ENCODE results near the gene MICALL2.

Gene MICALL2

GRCh38 chr7:1493129-1493528, 33.9 kb upstream of the MICALL2 start:
- no peak for DNase-seq (ENCODE audit: low spot score)

DNA sequence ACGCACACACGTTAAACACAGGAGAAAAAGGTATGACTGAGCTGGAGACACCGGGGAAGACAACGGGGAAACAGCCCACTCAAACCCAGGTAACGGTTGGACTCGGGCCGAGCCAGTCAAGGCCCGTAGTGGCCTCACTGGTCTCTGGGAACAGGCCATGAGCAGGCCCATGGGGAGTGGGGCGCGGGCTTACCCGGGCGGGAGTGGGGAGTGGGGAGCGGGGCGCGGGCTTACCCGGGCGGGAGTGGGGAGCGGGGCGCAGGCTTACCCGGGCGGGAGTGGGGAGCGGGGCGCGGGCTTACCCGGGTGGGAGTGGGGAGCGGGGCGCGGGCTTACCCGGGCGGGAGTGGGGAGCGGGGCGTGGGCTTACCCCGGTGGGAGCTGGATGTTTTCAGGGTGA, 33.4 kb upstream of the MICALL2 start:
- DNase-seq (ENCODE audit: low spot score), result no peak

DNA sequence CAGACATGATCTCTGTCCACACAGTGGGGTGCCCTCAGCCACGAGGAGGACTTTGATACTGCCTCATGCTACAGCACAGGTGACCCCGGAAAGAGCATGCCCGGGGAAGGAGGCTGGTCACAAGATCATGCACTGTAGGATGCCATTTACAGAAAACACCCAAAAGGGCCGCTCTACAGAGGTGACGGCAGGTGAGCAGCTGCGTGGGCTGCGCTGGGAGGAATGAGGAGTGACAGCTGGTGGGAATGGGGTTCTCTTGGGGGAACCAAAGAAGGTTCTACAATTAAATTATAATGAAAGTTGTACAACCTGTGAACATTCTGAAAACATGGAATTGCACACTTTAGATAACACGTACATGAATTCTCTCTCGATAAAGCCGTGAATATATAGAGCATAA, 33.0 kb upstream of the MICALL2 start:
- no peak for DNase-seq (ENCODE audit: low spot score)

DNA sequence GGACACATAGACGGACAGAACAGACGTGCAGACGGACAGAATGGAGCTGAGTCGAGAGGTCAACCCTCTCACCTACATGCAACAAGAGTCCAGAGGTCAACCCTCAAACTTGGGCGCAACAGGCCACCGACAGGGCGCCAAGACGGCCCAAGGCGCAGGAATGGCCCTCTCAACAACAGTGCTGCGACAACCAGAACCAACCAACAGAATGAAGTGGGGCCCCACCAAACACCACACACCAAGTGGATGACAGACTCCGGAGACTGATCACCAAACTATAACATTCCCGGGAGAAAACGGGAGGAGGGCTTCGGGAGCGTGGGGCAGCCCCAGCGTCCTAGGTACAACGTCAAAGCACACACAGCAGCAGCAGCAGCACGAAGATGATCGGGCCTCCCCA, 31.6 kb upstream of the MICALL2 start:
- no peak for DNase-seq (ENCODE audit: low spot score)

DNA sequence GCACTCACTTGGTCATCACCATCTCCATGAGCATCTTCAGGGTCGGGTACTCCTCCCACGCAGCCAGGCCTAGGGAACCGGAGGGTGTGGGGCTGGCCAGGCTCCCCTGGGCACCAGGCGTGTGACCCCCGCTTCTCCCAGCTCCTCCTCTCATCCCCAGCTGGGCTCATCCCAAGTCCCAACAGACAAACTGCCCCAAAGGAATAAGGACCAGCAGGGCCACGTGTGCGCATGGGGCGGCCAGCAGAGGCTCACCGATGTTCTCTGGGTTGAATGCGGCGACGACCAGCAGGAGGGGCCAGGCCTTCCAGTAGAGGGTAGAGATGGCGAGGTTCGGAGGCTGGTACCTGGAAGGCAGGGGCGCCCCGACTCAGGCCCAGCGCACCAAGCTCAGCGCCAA, 30.1 kb upstream of the MICALL2 start:
- DNase-seq (ENCODE audit: low spot score), result no peak

DNA sequence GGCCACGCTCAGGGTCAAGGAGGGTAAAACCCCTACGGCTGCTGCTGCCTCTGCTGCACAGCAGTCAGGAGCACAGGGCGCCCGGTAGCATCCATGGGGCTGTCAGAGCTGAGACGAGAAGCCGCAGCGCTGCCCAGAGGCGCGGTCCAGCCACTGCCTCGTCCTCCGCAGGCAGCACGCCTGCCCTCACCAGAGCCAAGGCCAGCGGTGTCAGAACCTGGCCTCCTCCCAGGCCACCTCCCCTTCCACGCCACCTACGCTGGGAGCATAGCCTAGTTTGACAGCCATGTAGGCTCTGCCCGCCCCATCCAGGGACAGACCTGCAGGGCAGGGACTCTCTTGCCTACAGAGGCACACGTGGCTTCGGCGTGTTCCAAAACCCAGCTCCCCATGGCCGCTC, 28.7 kb upstream of the MICALL2 start:
- DNase-seq (ENCODE audit: low spot score), result no peak

- DNase-seq (ENCODE audit: low spot score), result no peak
Measured at GRCh38 chr7:1487466-1487865, 28.2 kb upstream of the MICALL2 start.

- DNase-seq (ENCODE audit: low spot score), result no peak
Measured at GRCh38 chr7:1486571-1486970, 27.3 kb upstream of the MICALL2 start.

- no peak for DNase-seq (ENCODE audit: low spot score)
Measured at GRCh38 chr7:1485156-1485555, 25.9 kb upstream of the MICALL2 start.

DNA sequence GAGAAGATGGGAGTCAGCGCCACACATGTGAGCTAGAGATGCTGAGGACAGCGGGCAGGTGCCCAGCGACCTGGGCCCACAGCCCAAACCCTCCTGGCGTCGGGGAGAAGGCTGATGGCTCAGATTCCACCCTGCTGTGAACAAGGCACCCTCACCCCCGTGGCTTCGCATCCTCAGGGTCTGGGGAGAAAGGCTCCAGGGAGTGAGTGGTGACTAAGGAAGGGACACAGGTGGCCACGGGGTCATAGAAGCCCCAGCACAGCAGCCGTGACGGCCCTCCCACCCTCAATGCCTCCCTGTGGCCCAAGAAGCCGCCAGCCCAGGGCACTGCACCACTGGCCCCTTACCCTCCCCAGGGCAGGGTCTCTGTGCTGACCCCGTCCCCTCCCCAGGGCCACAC, 25.3 kb upstream of the MICALL2 start:
- DNase-seq (ENCODE audit: low spot score), result no peak

DNA sequence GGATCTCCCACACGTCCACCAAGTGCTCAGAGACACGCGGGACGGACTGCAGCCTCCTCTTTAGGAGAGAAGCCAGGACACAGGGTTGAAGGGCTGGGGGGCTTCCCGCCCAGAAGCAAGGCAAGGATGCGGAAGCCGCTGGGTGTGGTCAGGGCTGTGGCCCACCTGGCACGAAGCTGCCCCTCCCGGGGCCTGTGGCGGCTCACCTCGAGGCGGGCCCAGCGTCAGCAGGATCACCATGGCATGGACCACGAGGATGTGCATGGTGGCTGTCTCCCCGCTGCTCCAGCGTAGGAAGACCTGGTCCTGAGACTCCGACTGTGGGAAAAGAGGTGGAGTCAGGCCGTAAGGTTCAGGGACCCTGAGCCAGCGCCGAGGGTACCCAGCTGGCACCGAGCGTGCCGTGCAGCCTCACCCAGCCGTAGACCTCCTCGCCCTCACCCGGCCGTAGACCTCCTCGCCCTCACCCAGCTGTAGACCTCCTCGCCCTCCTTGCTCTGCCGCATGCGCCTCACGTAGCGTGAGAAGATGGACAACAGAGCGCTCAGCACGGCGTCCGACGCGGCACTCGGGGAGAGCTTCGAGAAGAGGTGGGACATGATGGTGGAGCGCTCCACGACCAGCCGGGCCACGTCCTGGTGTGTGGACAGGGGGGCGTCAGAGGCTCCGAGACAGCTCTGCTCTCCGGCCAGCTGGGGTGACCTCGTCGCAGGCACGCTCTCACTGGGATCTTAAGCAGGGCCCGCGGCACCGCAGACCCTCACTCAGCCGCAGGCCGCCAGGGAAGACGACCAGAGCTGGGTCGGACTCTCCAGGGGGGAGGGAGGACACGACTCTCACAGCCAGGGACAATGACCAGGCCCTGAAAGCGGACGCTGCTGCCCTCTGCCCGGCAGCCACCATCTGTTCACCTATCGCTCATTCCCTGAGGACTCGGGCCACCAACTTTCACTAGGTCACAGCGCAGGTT, 24.6 kb upstream of the MICALL2 start:
- no peak for DNase-seq (ENCODE audit: low spot score)

GRCh38 chr7:1483079-1483478, 23.8 kb upstream of the MICALL2 start:
- no peak for DNase-seq (ENCODE audit: low spot score)

- no peak for DNase-seq (ENCODE audit: low spot score)
Measured at GRCh38 chr7:1481300-1481699, 22.0 kb upstream of the MICALL2 start.

DNA sequence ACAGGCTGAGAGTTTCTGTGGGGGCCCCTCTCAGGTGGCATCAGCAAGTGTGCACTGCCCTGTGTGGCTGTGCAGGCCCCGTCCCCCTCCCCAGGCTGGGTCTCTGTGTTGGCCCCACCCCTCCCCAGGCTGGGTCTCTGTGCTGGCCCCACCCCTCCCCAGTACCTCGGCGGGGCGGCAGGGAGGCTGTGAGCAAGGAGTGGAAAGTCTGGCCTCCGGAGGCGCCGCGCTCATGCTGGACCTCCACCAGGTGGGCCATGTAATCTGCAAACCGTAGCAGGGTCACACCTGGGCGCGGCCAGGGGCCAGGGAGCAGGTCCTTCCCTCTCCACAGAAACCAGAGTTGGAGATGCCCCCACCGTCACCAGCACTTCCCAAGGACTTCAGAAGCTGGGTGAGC, 21.4 kb upstream of the MICALL2 start:
- no peak for DNase-seq (ENCODE audit: low spot score)

GRCh38 chr7:1479287-1479686, 20.0 kb upstream of the MICALL2 start:
- DNase-seq (ENCODE audit: low spot score), result no peak

- DNase-seq (ENCODE audit: low spot score), result no peak
Measured at GRCh38 chr7:1478480-1478879, 19.2 kb upstream of the MICALL2 start.

DNA sequence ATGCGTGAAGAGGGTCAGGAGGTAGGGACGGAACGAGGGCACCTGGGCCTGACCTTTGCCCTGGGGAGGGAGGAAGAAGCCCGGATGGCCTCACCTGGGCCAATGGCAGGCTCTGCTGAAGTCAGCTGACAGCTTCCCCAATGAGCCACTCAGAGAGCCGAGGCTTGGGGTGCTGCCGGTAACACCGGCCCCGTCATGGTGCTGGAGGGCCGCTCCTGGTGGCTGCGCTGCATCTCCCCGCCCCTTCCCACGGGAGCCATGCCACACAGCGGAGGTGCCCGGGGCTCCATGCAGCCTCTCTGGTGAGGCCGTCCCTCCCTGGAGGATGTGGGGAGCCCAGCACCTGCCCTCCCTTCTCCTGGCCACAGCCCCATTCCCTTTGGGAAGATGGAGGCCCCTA, 17.6 kb upstream of the MICALL2 start:
- DNase-seq (ENCODE audit: low spot score), result no peak

GRCh38 chr7:1475991-1476390, 16.7 kb upstream of the MICALL2 start:
- DNase-seq (ENCODE audit: low spot score), result no peak

GRCh38 chr7:1475393-1475792, 16.1 kb upstream of the MICALL2 start:
- no peak for DNase-seq (ENCODE audit: low spot score)

DNA sequence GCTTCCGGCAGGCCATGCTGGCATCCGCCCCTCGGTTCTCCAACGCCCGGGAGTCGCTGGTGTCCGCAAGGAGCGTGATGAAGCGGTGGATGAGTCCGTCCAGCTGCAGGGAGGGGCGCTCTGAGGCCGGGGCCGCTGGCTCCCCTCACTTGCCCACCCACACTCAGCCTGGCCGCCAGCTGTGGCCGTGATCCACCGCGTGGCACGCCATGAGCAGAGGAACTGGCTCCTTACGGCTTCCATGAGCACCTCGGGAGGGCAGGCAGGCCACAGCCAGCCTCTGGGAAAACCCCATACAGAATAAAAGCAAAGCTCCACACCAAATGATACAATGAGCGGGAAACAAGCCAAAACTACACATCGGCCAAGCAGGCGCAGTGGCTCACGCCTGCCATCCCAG, 15.5 kb upstream of the MICALL2 start:
- no peak for DNase-seq (ENCODE audit: low spot score)

GRCh38 chr7:1473864-1474512, 14.7 kb upstream of the MICALL2 start:
- peak; percentile 82 for DNase-seq (ENCODE audit: low spot score)

- DNase-seq (ENCODE audit: low spot score), result no peak
Measured at GRCh38 chr7:1470901-1471300, 11.6 kb upstream of the MICALL2 start.

- DNase-seq (ENCODE audit: low spot score), result no peak
Measured at GRCh38 chr7:1468643-1469298, 9.5 kb upstream of the MICALL2 start.

Measured in COLO829 (cell line).